RCC 7860 (cell line): ENCODE results near the gene NOXRED1.

Source experiments
- DNase-seq: peaks from one replicate; pipeline ENCODE4 v3.0.0-alpha.2; 2015; ENCODE audit warnings: low spot score
- FAIRE-seq: peaks from 2 replicates; lab custom pipeline; 2012; peaks lifted over from hg19 to GRCh38; lab: Jason Lieb, UNC

Gene NOXRED1

GRCh38 chr14:77347751-77348150, 75.6 kb downstream of the NOXRED1 start:
- DNase-seq (no peak), FAIRE-seq (no peak)

GRCh38 chr14:77346495-77346894, 76.8 kb downstream of the NOXRED1 start:
- no peak for DNase-seq
- no peak for FAIRE-seq

- no peak for DNase-seq
- no peak for FAIRE-seq
Observed at GRCh38 chr14:77344377-77344996, 78.8 kb downstream of the NOXRED1 start.
